Measurements from ENCODE around the gene KCNMA1.

KCNMA1 gene

GRCh38 chr10:77420947-77421523 is 216.6 kb downstream of the KCNMA1 start:
- H3K9ac ChIP-seq (ENCODE audit: low read depth, low read length, poor library complexity): no peak overlapping the region
- H2AFZ ChIP-seq (ENCODE audit: low read length): no peak overlapping the region
- H3K27ac ChIP-seq (replicated peaks; ENCODE audit: low read length): no peak overlapping the region
- no peaks in the 10 kb centered on the region for H3K79me1 ChIP-seq (ENCODE audit: low read depth, low read length)
- no peak overlapping the region for H2BK120ac ChIP-seq (ENCODE audit: low read depth, low read length)
- no peak overlapping the region for H3K4me3 ChIP-seq (ENCODE audit: low read length in 2 of 2)
- no peak overlapping the region for H4K8ac ChIP-seq (ENCODE audit: low read depth, low read length)
- no peaks in the 10 kb centered on the region for H3K36me3 ChIP-seq (replicated peaks in 1 of 2; ENCODE audit: control insufficient read depth in 2 of 2, insufficient read depth in 2 of 2, low read length in 2 of 2)
- H3K14ac ChIP-seq (ENCODE audit: low read length): no peak overlapping the region
- no peak for DNase-seq (ENCODE audit: low spot score)
- WGBS, 2 donors (ENCODE audit: extremely low coverage in 2 of 2, insufficient read length in 2 of 2, insufficient replicate concordance in 1 of 2): no CpG with 5 or more reads among the region's 2 CpGs
- H2BK12ac ChIP-seq (ENCODE audit: low read length): no peak overlapping the region
- H3K4me2 ChIP-seq (ENCODE audit: insufficient read depth, low read length, poor library complexity, severe bottlenecking): no peak overlapping the region
- H2AK5ac ChIP-seq (ENCODE audit: low read depth, low read length): no peak overlapping the region
- no peaks in the 10 kb centered on the region for H3K27me3 ChIP-seq (ENCODE audit: control insufficient read depth in 3 of 3, insufficient read depth in 3 of 3, low read depth in 1 of 3, low read length in 3 of 3)
- no peak overlapping the region for H2BK5ac ChIP-seq (ENCODE audit: low read length)
- H4K91ac ChIP-seq (ENCODE audit: low read depth, low read length, poor library complexity): no peak overlapping the region
- no peaks in the 10 kb centered on the region for H3K9me3 ChIP-seq (replicated peaks in 1 of 2; ENCODE audit: control insufficient read depth in 2 of 2, insufficient read depth in 1 of 2, low read depth in 1 of 2, low read length in 2 of 2)
- no peak overlapping the region for H3K23ac ChIP-seq (ENCODE audit: low read depth, low read length, poor library complexity)
- H3K4me1 ChIP-seq (ENCODE audit: control insufficient read depth in 2 of 2, insufficient read depth in 1 of 2, low read depth in 1 of 2, low read length in 2 of 2): peaks cover 0 to 5% of the 10 kb centered on the region in 2 donors
- no peak overlapping the region for H2BK15ac ChIP-seq (ENCODE audit: low read length)
- no peak overlapping the region for H3K4ac ChIP-seq (ENCODE audit: low read length)
- H3K18ac ChIP-seq (ENCODE audit: low read length): no peak overlapping the region

- Histone ChIP-seq H3K23ac (ENCODE audit: low read depth, low read length, poor library complexity) (no peak overlapping the region), H4K91ac (ENCODE audit: low read depth, low read length, poor library complexity) (no peak overlapping the region), H2BK120ac (ENCODE audit: low read depth, low read length) (no peak overlapping the region), H3K79me1 (ENCODE audit: low read depth, low read length) (no peaks in the 10 kb centered on the region), H3K14ac (ENCODE audit: low read length) (no peak overlapping the region), H3K27me3 (ENCODE audit: control insufficient read depth in 3 of 3, insufficient read depth in 3 of 3, low read depth in 1 of 3, low read length in 3 of 3) (no peaks in the 10 kb centered on the region), H3K4me2 (ENCODE audit: insufficient read depth, low read length, poor library complexity, severe bottlenecking) (no peak overlapping the region), H2BK15ac (ENCODE audit: low read length) (no peak overlapping the region), H3K4me3 (ENCODE audit: low read length in 2 of 2) (no peak overlapping the region), H4K8ac (ENCODE audit: low read depth, low read length) (no peak overlapping the region), H3K9me3 (replicated peaks in 1 of 2; ENCODE audit: control insufficient read depth in 2 of 2, insufficient read depth in 1 of 2, low read depth in 1 of 2, low read length in 2 of 2) (no peaks in the 10 kb centered on the region), H2AFZ (ENCODE audit: low read length) (no peak overlapping the region), H3K27ac (replicated peaks; ENCODE audit: low read length) (no peak overlapping the region), H3K36me3 (replicated peaks in 1 of 2; ENCODE audit: control insufficient read depth in 2 of 2, insufficient read depth in 2 of 2, low read length in 2 of 2) (no peaks in the 10 kb centered on the region), H2AK5ac (ENCODE audit: low read depth, low read length) (no peak overlapping the region), H3K18ac (ENCODE audit: low read length) (peak overlapping the region; percentile 13), H3K4ac (ENCODE audit: low read length) (no peak overlapping the region), H3K9ac (ENCODE audit: low read depth, low read length, poor library complexity) (no peak overlapping the region), H2BK5ac (ENCODE audit: low read length) (no peak overlapping the region), H3K4me1 (ENCODE audit: control insufficient read depth in 2 of 2, insufficient read depth in 1 of 2, low read depth in 1 of 2, low read length in 2 of 2) (peaks cover 0 to 5% of the 10 kb centered on the region in 2 donors), H2BK12ac (ENCODE audit: low read length) (no peak overlapping the region)
- DNase-seq (ENCODE audit: low spot score): no peak
- WGBS, 2 donors (ENCODE audit: extremely low coverage in 2 of 2, insufficient read length in 2 of 2, insufficient replicate concordance in 1 of 2): no CpG with 5 or more reads among the region's 2 CpGs
Measured at GRCh38 chr10:77419979-77420378, 217.6 kb downstream of the KCNMA1 start.

DNA sequence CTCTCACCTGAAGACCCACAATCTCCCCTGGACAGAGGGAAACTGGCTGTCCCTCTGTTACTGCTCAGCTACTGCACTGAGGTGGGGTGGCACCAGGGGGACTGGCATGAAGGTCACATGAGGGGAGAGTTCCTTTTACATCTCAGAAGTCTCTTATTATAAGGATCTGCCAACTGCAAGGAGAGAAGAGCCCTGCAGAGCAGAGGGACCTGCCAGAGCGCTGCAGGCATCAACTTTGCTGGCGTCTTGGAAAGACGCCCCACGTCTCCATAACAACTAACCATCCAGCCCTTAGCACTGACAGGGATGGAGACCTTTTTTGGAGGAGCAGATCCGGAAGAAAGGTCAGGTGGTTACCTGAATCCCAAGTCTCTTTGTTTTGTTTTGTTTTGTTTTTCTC is 218.6 kb downstream of the KCNMA1 start:
- no peak overlapping the region for H3K14ac ChIP-seq (ENCODE audit: low read length)
- no peak overlapping the region for H4K91ac ChIP-seq (ENCODE audit: low read depth, low read length, poor library complexity)
- no peaks in the 10 kb centered on the region for H3K36me3 ChIP-seq (replicated peaks in 1 of 2; ENCODE audit: control insufficient read depth in 2 of 2, insufficient read depth in 2 of 2, low read length in 2 of 2)
- no peak overlapping the region for H2AFZ ChIP-seq (ENCODE audit: low read length)
- H3K23ac ChIP-seq (ENCODE audit: low read depth, low read length, poor library complexity): no peak overlapping the region
- peaks cover 0 to 5% of the 10 kb centered on the region in 2 donors for H3K4me1 ChIP-seq (ENCODE audit: control insufficient read depth in 2 of 2, insufficient read depth in 1 of 2, low read depth in 1 of 2, low read length in 2 of 2)
- DNase-seq (ENCODE audit: low spot score): no peak
- no peaks in the 10 kb centered on the region for H3K9me3 ChIP-seq (replicated peaks in 1 of 2; ENCODE audit: control insufficient read depth in 2 of 2, insufficient read depth in 1 of 2, low read depth in 1 of 2, low read length in 2 of 2)
- no peak overlapping the region for H4K8ac ChIP-seq (ENCODE audit: low read depth, low read length)
- H2AK5ac ChIP-seq (ENCODE audit: low read depth, low read length): no peak overlapping the region
- no peak overlapping the region for H3K18ac ChIP-seq (ENCODE audit: low read length)
- no peak overlapping the region for H3K27ac ChIP-seq (replicated peaks; ENCODE audit: low read length)
- H3K27me3 ChIP-seq (ENCODE audit: control insufficient read depth in 3 of 3, insufficient read depth in 3 of 3, low read depth in 1 of 3, low read length in 3 of 3): no peaks in the 10 kb centered on the region
- no peak overlapping the region for H3K4me3 ChIP-seq (ENCODE audit: low read length in 2 of 2)
- H3K4me2 ChIP-seq (ENCODE audit: insufficient read depth, low read length, poor library complexity, severe bottlenecking): no peak overlapping the region
- no CpG with 5 or more reads among the region's 5 CpGs for WGBS, 2 donors (ENCODE audit: extremely low coverage in 2 of 2, insufficient read length in 2 of 2, insufficient replicate concordance in 1 of 2)
- H3K79me1 ChIP-seq (ENCODE audit: low read depth, low read length): no peaks in the 10 kb centered on the region
- H3K4ac ChIP-seq (ENCODE audit: low read length): no peak overlapping the region
- no peak overlapping the region for H2BK12ac ChIP-seq (ENCODE audit: low read length)
- no peak overlapping the region for H2BK15ac ChIP-seq (ENCODE audit: low read length)
- no peak overlapping the region for H2BK5ac ChIP-seq (ENCODE audit: low read length)
- H2BK120ac ChIP-seq (ENCODE audit: low read depth, low read length): no peak overlapping the region
- no peak overlapping the region for H3K9ac ChIP-seq (ENCODE audit: low read depth, low read length, poor library complexity)

DNA sequence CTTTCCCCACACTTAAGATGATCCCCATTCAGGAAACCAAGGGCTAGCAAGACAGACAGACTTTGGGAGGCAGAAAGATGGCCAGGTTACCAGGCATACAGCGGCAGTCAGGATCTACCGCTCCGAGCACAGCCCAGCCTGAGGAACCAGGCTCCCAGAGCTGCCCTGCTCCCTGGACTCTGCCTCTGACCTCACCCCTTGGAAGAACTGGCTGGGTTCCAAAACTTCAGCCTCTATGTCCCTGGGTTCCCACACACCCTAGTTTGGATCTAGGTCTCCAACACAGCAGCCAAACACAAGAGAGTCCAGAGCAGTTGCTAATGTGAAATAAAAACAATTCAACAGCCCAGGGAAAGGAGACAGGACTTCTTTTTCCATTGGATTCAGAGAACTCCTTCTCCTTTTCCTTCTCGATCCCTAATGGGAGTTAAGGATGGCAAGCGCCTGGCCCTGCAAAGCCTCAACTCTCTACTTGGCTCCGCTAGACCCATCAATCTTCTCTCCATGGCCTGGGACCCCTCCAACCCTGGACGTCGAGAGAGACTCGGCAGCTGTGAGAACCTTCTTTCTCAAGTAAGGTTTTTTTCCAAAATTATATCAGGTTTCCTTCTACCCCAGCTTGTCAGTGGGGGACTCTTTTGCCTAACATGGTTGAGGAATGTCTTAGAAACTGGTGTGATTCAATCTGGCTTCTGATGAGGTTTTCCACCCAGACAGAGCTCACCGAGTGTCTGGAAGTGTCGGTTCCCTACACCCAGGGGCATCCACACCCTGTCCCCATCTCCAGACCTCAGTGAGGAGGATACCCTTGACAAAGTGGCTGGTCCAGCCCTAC is 219.6 kb downstream of the KCNMA1 start:
- no peaks in the 10 kb centered on the region for H3K79me1 ChIP-seq (ENCODE audit: low read depth, low read length)
- H3K4ac ChIP-seq (ENCODE audit: low read length): no peak overlapping the region
- no peaks in the 10 kb centered on the region for H3K36me3 ChIP-seq (replicated peaks in 1 of 2; ENCODE audit: control insufficient read depth in 2 of 2, insufficient read depth in 2 of 2, low read length in 2 of 2)
- DNase-seq (ENCODE audit: low spot score): no peak
- H2BK15ac ChIP-seq (ENCODE audit: low read length): no peak overlapping the region
- no peak overlapping the region for H2BK12ac ChIP-seq (ENCODE audit: low read length)
- H4K8ac ChIP-seq (ENCODE audit: low read depth, low read length): no peak overlapping the region
- no peak overlapping the region for H3K18ac ChIP-seq (ENCODE audit: low read length)
- peaks cover 0 to 7% of the 10 kb centered on the region in 2 donors for H3K4me1 ChIP-seq (ENCODE audit: control insufficient read depth in 2 of 2, insufficient read depth in 1 of 2, low read depth in 1 of 2, low read length in 2 of 2)
- H3K9ac ChIP-seq (ENCODE audit: low read depth, low read length, poor library complexity): no peak overlapping the region
- H2AK5ac ChIP-seq (ENCODE audit: low read depth, low read length): no peak overlapping the region
- H4K91ac ChIP-seq (ENCODE audit: low read depth, low read length, poor library complexity): no peak overlapping the region
- no peak overlapping the region for H3K23ac ChIP-seq (ENCODE audit: low read depth, low read length, poor library complexity)
- H2AFZ ChIP-seq (ENCODE audit: low read length): no peak overlapping the region
- H3K14ac ChIP-seq (ENCODE audit: low read length): no peak overlapping the region
- no peak overlapping the region for H2BK5ac ChIP-seq (ENCODE audit: low read length)
- H3K27me3 ChIP-seq (ENCODE audit: control insufficient read depth in 3 of 3, insufficient read depth in 3 of 3, low read depth in 1 of 3, low read length in 3 of 3): no peaks in the 10 kb centered on the region
- H3K4me2 ChIP-seq (ENCODE audit: insufficient read depth, low read length, poor library complexity, severe bottlenecking): no peak overlapping the region
- no peaks in the 10 kb centered on the region for H3K9me3 ChIP-seq (replicated peaks in 1 of 2; ENCODE audit: control insufficient read depth in 2 of 2, insufficient read depth in 1 of 2, low read depth in 1 of 2, low read length in 2 of 2)
- no CpG with 5 or more reads among the region's 11 CpGs for WGBS, 2 donors (ENCODE audit: extremely low coverage in 2 of 2, insufficient read length in 2 of 2, insufficient replicate concordance in 1 of 2)
- no peak overlapping the region for H2BK120ac ChIP-seq (ENCODE audit: low read depth, low read length)
- no peak overlapping the region for H3K27ac ChIP-seq (replicated peaks; ENCODE audit: low read length)
- no peak overlapping the region for H3K4me3 ChIP-seq (ENCODE audit: low read length in 2 of 2)

All from neuronal stem cell (in vitro differentiated cells).